Activated CD4-positive, CD25-positive, alpha-beta regulatory T cell treated with anti-CD3 and anti-CD28 coated beads, Interleukin-2, amount 50 U/mL, for 24 hours (primary cell): ENCODE measurements around the gene CHST1.

Experiments used
- ATAC-seq, 2 donors: fragments of 150-1000 bp; cut with Tn5 transposase; one replicate each; pipeline ENCODE4 v1.10.0; 2021; ENCODE audit warnings: mild to moderate bottlenecking in 1 of 2, moderate library complexity in 1 of 2

The CHST1 gene

GRCh38 chr11:45603946-45604682 lies 61.3 kb downstream of the CHST1 start:
- no peak for ATAC-seq

- no peak for ATAC-seq
These were observed 66.1 kb downstream of the CHST1 start for GRCh38 chr11:45599161-45599943.
